SK-N-SH (cell line): Measurements from ENCODE around the gene PRICKLE2. TPM values are rescaled to one million over a fixed set of nuclear protein-coding genes. Genes with fewer than 3 reads are reported as not detected.

Experiments
- CTCF ChIA-PET: fragments of 300-600, 350-600 bp; formaldehyde crosslinking; extraction: SDS; loops from one replicate; lab custom pipeline; 2021; lab: Yijun Ruan, JAX
- POLR2A ChIA-PET: fragments of 350-600 bp; sonication (Branson Sonifier 250); formaldehyde crosslinking; extraction: SDS; loops from one replicate; lab custom pipeline; 2020; ENCODE audit warnings: antibody characterized with exemption, inconsistent platforms; lab: Yijun Ruan, JAX
- DNase-seq: peaks from one replicate; pipeline ENCODE4 v3.0.0; 2012
- H2AFZ ChIP-seq: fragments of 200-600 bp; sonication (generic); 2 replicates; pipeline ENCODE4 v1.8.1; 2016; ENCODE audit warnings: antibody characterized with exemption, mild to moderate bottlenecking, low read depth
- H3F3A ChIP-seq: fragments of 200-600 bp; sonication (generic); replicated peaks from 2 replicates; pipeline ENCODE3; 2016; ENCODE audit warnings: antibody characterized with exemption, mild to moderate bottlenecking; ENCODE audit not compliant: insufficient read depth
- H3K27ac ChIP-seq, 2 experiments: fragments of 200-500 bp in 1 of 2; fragments of 200-600 bp in 1 of 2; sonication (Bioruptor generic) in 1 of 2; sonication (generic), shearing (Covaris generic) in 1 of 2; 2 replicates each; pipeline versions ENCODE4 v1.5.1 to v1.6.1; 2014 to 2016; ENCODE audit warnings: low read depth in 2 of 2, inconsistent platforms in 1 of 2, low read length in 1 of 2, mild to moderate bottlenecking in 1 of 2, mixed read lengths in 1 of 2
- H3K27me3 ChIP-seq: fragments of 200-600 bp; sonication (generic), shearing (Covaris generic); 2 replicates; pipeline ENCODE4 v1.6.1; 2016; ENCODE audit warnings: mixed run types; ENCODE audit not compliant: insufficient read depth
- H3K36me3 ChIP-seq, 2 experiments: fragments of 200-500 bp in 1 of 2; fragments of 200-600 bp in 1 of 2; sonication (Bioruptor generic) in 1 of 2; sonication (generic) in 1 of 2; replicated peaks in 1 of 2; 2 replicates each; pipeline versions ENCODE3 to v1.5.1; 2014 to 2016; ENCODE audit warnings: low read length in 1 of 2, mild to moderate bottlenecking in 1 of 2; ENCODE audit not compliant: insufficient read depth in 2 of 2, control insufficient read depth in 1 of 2
- H3K4me1 ChIP-seq, 2 experiments: fragments of 200-500 bp in 1 of 2; fragments of 200-600 bp in 1 of 2; sonication (Bioruptor generic) in 1 of 2; sonication (generic), shearing (Covaris generic) in 1 of 2; 2 replicates each; pipeline versions ENCODE4 v1.5.1 to v1.6.1; 2014 to 2016; ENCODE audit warnings: low read depth in 1 of 2, low read length in 1 of 2, mixed run types in 1 of 2; ENCODE audit not compliant: insufficient read depth in 2 of 2, control insufficient read depth in 1 of 2
- H3K4me2 ChIP-seq: fragments of 200-600 bp; sonication (generic), shearing (Covaris generic); 2 replicates; pipeline ENCODE4 v1.6.1; 2017; ENCODE audit warnings: mixed run types
- H3K4me3 ChIP-seq, 2 experiments: fragments of 200-500 bp in 1 of 2; fragments of 200-600 bp in 1 of 2; sonication (Bioruptor generic) in 1 of 2; sonication (generic), shearing (Covaris generic) in 1 of 2; 2 replicates each; pipeline versions ENCODE4 v1.5.1 to v1.8.1; 2014 to 2016; ENCODE audit warnings: low read depth in 2 of 2, inconsistent platforms in 1 of 2, low read length in 1 of 2, mild to moderate bottlenecking in 1 of 2, mixed read lengths in 1 of 2, moderate library complexity in 1 of 2
- H3K79me2 ChIP-seq: fragments of 200-600 bp; sonication (generic); 2 replicates; pipeline ENCODE4 v1.8.1; 2017; ENCODE audit warnings: mild to moderate bottlenecking; ENCODE audit not compliant: insufficient read depth
- H3K9ac ChIP-seq: fragments of 200-600 bp; sonication (generic); 2 replicates; pipeline ENCODE4 v1.6.1; 2017; ENCODE audit warnings: mixed run types
- H3K9me2 ChIP-seq: fragments of 200-600 bp; sonication (generic); 2 replicates; pipeline ENCODE4 v1.6.1; 2017; ENCODE audit warnings: mixed run types
- H3K9me3 ChIP-seq: fragments of 200-600 bp; sonication (generic); 2 replicates; pipeline ENCODE4 v1.6.1; 2017; ENCODE audit warnings: mixed run types, mild to moderate bottlenecking, moderate library complexity
- H4K20me1 ChIP-seq: fragments of 200-600 bp; sonication (generic); 2 replicates; pipeline ENCODE4 v1.6.1; 2017; ENCODE audit warnings: mild to moderate bottlenecking, mixed run types; ENCODE audit not compliant: insufficient read depth
- ELF1 ChIP-seq: IDR thresholded peaks from 2 replicates; pipeline ENCODE4 v1.4.0; 2012
- FOSL2 ChIP-seq: IDR thresholded peaks from 2 replicates; pipeline ENCODE4 v1.4.0; 2012; ENCODE audit warnings: low read depth, mild to moderate bottlenecking, moderate library complexity, borderline replicate concordance
- FOXJ3 ChIP-seq: sonication (generic); formaldehyde crosslinking; IDR thresholded peaks from 2 replicates; pipeline ENCODE4 v1.5.1; 2020; ENCODE audit warnings: mild to moderate bottlenecking, missing genetic modification reagents
- FOXM1 ChIP-seq: IDR thresholded peaks from 2 replicates; pipeline ENCODE4 v1.4.0; 2012; ENCODE audit warnings: low read depth, mild to moderate bottlenecking
- GATA2 ChIP-seq: sonication (generic); formaldehyde crosslinking; IDR thresholded peaks from 2 replicates; pipeline ENCODE4 v1.5.0; 2020; ENCODE audit warnings: mild to moderate bottlenecking, missing genetic modification reagents
- JUND ChIP-seq: IDR thresholded peaks from 2 replicates; pipeline ENCODE4 v1.4.0; 2012
- MEF2A ChIP-seq: IDR thresholded peaks from 2 replicates; pipeline ENCODE4 v1.4.0; 2012; ENCODE audit warnings: low read depth, borderline replicate concordance
- NRF1 ChIP-seq: IDR thresholded peaks from 2 replicates; pipeline ENCODE4 v1.6.1; 2012; ENCODE audit warnings: low read depth, mild to moderate bottlenecking, low read length
- RAD21 ChIP-seq: IDR thresholded peaks from 2 replicates; pipeline ENCODE4 v1.6.1; 2012; ENCODE audit warnings: mild to moderate bottlenecking, low read length
- RXRA ChIP-seq: IDR thresholded peaks from 2 replicates; pipeline ENCODE4 v1.4.0; 2012; ENCODE audit warnings: low read depth, mild to moderate bottlenecking, borderline replicate concordance
- SMC3 ChIP-seq: IDR thresholded peaks from 2 replicates; pipeline ENCODE4 v1.6.1; 2012; ENCODE audit warnings: low read depth, low read length, improper control_type of control experiment
- TCF12 ChIP-seq: IDR thresholded peaks from 2 replicates; pipeline ENCODE4 v1.4.0; 2012
- TEAD4 ChIP-seq: IDR thresholded peaks from 2 replicates; pipeline ENCODE4 v1.4.0; 2012; ENCODE audit warnings: mild to moderate bottlenecking, borderline replicate concordance; ENCODE audit not compliant: insufficient read depth
- YY1 ChIP-seq: IDR thresholded peaks from 2 replicates; pipeline ENCODE4 v1.4.0; 2012; ENCODE audit warnings: low read depth, mild to moderate bottlenecking
- WGBS: methylation state at CpG from one replicate; pipeline ENCODE4 v1.1.6; 2017; ENCODE audit warnings: low lambda C conversion rate; 5-methylcytosine and 5-hydroxymethylcytosine counted together
- polyA plus RNA-seq, 3 experiments: library from polyadenylated mRNA; depleted of rRNA; stranded (reverse); fragments of >200 nt; gene quantifications; 2 replicates each; pipeline ENCODE4 v1.2.3, GENCODE V29; 2012
- TF ChIP-seq, protein P1 (sequence below): IDR thresholded peaks from 2 replicates; pipeline ENCODE4 v1.6.1; 2012; ENCODE audit warnings: mild to moderate bottlenecking, low read depth, low read length, moderate library complexity
- TF ChIP-seq, protein P2 (sequence below): fragments of 200-600 bp; sonication (generic); IDR thresholded peaks from 2 replicates; pipeline ENCODE4 v1.6.1; 2017; ENCODE audit warnings: antibody characterized with exemption, mild to moderate bottlenecking, moderate library complexity
- TF ChIP-seq, protein P3 (sequence below): fragments of 150-350 bp; IDR thresholded peaks from 2 replicates; pipeline ENCODE4 v1.6.1; 2016; ENCODE audit warnings: mild to moderate bottlenecking, low read depth, low read length
- TF ChIP-seq, protein P4 (sequence below): IDR thresholded peaks from 2 replicates; pipeline ENCODE4 v1.4.0; 2012; ENCODE audit warnings: low read depth

Gene PRICKLE2
- polyA plus RNA-seq, 1 of the 3 experiments (the other 2 are of a cell fraction) = 0.67 TPM

DNA sequence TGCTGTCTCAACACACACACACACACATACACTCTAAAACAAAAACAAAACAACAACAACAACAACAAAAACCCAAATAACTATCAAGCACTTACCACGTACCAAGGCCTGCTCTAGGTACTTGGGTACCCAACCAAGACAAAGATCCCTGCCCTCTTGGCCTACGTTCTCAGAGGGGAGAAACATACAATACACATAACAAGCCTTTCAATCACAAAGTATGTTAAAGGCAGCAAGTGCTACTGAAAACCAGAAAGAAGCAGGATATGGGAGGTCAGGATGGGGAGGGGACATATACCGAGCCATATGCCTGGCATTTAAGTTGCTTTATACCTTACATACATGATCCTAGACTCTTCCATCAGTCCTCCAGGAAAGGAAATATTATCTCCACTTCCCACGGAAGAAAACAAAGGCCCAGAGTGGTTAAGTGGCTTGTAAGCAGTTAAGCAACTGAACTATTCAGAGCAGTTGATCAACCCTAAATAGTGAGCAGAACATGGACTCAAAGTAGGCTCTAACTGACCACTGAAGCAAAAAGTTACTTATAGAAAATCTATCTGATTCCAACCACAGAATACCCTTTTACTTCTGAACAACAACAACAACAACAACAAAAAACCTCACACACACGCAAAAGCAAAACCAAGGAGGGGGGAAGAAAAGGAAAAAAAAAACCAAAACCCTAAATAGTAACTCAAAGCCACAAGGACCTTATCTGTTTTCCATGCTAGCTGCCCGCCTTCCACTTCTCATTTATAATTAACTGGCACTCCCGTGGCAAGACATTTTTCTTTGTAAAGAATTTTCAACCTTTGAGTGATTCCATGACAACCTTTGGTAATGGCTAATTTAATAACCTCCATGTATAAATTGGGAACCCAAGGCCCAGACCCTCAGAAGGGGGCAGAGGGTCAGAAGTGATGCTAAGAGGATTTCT, 21.0 kb downstream of the PRICKLE2 start (continued):
- TF ChIP-seq, protein P1, sequence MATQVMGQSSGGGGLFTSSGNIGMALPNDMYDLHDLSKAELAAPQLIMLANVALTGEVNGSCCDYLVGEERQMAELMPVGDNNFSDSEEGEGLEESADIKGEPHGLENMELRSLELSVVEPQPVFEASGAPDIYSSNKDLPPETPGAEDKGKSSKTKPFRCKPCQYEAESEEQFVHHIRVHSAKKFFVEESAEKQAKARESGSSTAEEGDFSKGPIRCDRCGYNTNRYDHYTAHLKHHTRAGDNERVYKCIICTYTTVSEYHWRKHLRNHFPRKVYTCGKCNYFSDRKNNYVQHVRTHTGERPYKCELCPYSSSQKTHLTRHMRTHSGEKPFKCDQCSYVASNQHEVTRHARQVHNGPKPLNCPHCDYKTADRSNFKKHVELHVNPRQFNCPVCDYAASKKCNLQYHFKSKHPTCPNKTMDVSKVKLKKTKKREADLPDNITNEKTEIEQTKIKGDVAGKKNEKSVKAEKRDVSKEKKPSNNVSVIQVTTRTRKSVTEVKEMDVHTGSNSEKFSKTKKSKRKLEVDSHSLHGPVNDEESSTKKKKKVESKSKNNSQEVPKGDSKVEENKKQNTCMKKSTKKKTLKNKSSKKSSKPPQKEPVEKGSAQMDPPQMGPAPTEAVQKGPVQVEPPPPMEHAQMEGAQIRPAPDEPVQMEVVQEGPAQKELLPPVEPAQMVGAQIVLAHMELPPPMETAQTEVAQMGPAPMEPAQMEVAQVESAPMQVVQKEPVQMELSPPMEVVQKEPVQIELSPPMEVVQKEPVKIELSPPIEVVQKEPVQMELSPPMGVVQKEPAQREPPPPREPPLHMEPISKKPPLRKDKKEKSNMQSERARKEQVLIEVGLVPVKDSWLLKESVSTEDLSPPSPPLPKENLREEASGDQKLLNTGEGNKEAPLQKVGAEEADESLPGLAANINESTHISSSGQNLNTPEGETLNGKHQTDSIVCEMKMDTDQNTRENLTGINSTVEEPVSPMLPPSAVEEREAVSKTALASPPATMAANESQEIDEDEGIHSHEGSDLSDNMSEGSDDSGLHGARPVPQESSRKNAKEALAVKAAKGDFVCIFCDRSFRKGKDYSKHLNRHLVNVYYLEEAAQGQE = no peak
- TF ChIP-seq, all 33 proteins: peak for 0

DNA sequence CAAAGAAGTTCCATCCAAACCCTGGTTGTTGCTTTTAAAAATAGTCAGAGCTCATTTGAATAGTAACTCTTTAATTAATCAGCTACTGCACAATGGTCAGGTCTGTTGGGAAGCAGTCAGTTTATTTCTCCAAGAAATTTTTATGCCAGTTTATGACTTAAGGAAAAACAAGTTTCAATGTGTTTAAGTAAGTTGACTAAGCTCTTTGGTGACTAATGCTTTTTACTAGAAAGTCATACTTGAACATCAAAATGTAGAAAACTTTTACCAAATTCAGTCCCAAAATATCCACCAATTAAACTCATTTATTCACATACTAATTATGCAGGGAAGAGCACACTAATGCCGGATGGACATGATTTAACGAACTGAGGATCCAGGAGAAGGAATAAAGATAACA, 22.1 kb downstream of the PRICKLE2 start:
- peaks cover 0 to 16% of the 10 kb centered on the region in 2 experiments; a peak in 2 of 4 replicates for H3K4me1 ChIP-seq
- no peaks in the 10 kb centered on the region for H3K9me3 ChIP-seq
- 97% methylated on average over 2 of the region's 2 CpGs for WGBS
- no peak overlapping the region for H3K4me2 ChIP-seq
- no peaks in the 10 kb centered on the region for H3K79me2 ChIP-seq
- TF ChIP-seq FOSL2 = 0 out of 2 replicates have a peak, but pooled peaks have one; percentile 10
- TF ChIP-seq RAD21 = no peak
- TF ChIP-seq FOXM1 = no peak
- no peak for TF ChIP-seq TEAD4
- TF ChIP-seq, protein P2, sequence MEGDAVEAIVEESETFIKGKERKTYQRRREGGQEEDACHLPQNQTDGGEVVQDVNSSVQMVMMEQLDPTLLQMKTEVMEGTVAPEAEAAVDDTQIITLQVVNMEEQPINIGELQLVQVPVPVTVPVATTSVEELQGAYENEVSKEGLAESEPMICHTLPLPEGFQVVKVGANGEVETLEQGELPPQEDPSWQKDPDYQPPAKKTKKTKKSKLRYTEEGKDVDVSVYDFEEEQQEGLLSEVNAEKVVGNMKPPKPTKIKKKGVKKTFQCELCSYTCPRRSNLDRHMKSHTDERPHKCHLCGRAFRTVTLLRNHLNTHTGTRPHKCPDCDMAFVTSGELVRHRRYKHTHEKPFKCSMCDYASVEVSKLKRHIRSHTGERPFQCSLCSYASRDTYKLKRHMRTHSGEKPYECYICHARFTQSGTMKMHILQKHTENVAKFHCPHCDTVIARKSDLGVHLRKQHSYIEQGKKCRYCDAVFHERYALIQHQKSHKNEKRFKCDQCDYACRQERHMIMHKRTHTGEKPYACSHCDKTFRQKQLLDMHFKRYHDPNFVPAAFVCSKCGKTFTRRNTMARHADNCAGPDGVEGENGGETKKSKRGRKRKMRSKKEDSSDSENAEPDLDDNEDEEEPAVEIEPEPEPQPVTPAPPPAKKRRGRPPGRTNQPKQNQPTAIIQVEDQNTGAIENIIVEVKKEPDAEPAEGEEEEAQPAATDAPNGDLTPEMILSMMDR = no peak
- no peak for TF ChIP-seq ELF1
- CTCF ChIA-PET = no interaction called here
- H2AFZ ChIP-seq = no peak overlapping the region
- H4K20me1 ChIP-seq = no peaks in the 10 kb centered on the region
- no peak overlapping the region for H3K4me3 ChIP-seq
- H3K27me3 ChIP-seq = no peaks in the 10 kb centered on the region
- no peaks in the 10 kb centered on the region for H3K36me3 ChIP-seq
- no peaks in the 10 kb centered on the region for H3K9me2 ChIP-seq
- POLR2A ChIA-PET = no interaction called here
- H3K9ac ChIP-seq = no peak overlapping the region
- no peak overlapping the region for H3K27ac ChIP-seq
- peaks cover 7% of the 10 kb centered on the region for H3F3A ChIP-seq
- DNase-seq = no peak

DNA sequence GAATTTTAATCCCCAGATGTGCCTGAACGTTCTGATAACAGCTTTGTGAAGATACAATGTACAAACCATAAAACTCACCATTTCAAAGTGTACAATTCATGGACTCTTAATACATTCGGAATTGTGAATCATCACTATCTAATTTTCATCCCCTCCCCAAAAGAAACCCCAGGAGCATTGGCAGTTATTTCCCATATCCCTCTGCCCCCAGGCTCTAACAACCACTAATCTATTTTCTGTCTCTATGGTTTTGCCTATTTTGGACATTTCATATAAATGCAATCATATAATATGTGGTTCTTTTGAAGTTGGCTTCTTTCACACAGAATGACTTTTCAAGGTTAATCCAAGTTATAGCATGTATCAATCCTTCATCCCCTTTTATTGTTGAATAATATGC, 25.3 kb downstream of the PRICKLE2 start:
- no peak overlapping the region for H3K27ac ChIP-seq
- ChIA-PET POLR2A (no interaction called here), CTCF (no interaction called here)
- peaks cover 16% of the 10 kb centered on the region for H3F3A ChIP-seq
- H3K4me3 ChIP-seq = no peak overlapping the region
- WGBS = 76% methylated on average over 2 of the region's 2 CpGs
- H3K4me1 ChIP-seq = no peaks in the 10 kb centered on the region; a peak in 1 of 4 replicates
- H3K9me2 ChIP-seq = no peaks in the 10 kb centered on the region
- H3K79me2 ChIP-seq = no peaks in the 10 kb centered on the region
- H3K9me3 ChIP-seq = no peaks in the 10 kb centered on the region
- no peak for TF ChIP-seq GATA2
- TF ChIP-seq YY1 = no peak
- TF ChIP-seq MEF2A = no peak
- no peak for TF ChIP-seq RAD21
- TF ChIP-seq, protein P3, sequence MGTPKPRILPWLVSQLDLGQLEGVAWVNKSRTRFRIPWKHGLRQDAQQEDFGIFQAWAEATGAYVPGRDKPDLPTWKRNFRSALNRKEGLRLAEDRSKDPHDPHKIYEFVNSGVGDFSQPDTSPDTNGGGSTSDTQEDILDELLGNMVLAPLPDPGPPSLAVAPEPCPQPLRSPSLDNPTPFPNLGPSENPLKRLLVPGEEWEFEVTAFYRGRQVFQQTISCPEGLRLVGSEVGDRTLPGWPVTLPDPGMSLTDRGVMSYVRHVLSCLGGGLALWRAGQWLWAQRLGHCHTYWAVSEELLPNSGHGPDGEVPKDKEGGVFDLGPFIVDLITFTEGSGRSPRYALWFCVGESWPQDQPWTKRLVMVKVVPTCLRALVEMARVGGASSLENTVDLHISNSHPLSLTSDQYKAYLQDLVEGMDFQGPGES = no peak
- no peak for TF ChIP-seq JUND
- no peak for TF ChIP-seq FOSL2
- TF ChIP-seq, protein P4, sequence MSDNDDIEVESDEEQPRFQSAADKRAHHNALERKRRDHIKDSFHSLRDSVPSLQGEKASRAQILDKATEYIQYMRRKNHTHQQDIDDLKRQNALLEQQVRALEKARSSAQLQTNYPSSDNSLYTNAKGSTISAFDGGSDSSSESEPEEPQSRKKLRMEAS = no peak
- no peak for TF ChIP-seq NRF1
- TF ChIP-seq RXRA = no peak
- no peak for TF ChIP-seq SMC3
- no peak for TF ChIP-seq TCF12
- TF ChIP-seq FOXJ3 (CRISPR knock-in tag) = no peak
- no peaks in the 10 kb centered on the region for H3K27me3 ChIP-seq
- no peaks in the 10 kb centered on the region for H3K36me3 ChIP-seq
- H2AFZ ChIP-seq = no peak overlapping the region
- H3K9ac ChIP-seq = no peak overlapping the region
- H3K4me2 ChIP-seq = no peak overlapping the region
- DNase-seq = no peak
- H4K20me1 ChIP-seq = no peaks in the 10 kb centered on the region
